Liver (tissue), 9 donors: Measurements from ENCODE around the gene PLEKHM2. TPM values are rescaled to one million over a fixed set of nuclear protein-coding genes. Genes with fewer than 3 reads are reported as not detected.
A peak's percentile ranks its signal among the peaks of the same experiment; 100 is the strongest.

Source experiments
- DNase-seq: peaks from one replicate; pipeline ENCODE4 v3.0.0-alpha.2; 2017; ENCODE audit warnings: low spot score
- H3K27ac ChIP-seq, 2 donors: one replicate each; pipeline ENCODE4 v1.7.0; 2013; ENCODE audit warnings: inconsistent platforms in 2 of 2, low read length in 2 of 2, control low read depth in 1 of 2, low read depth in 1 of 2, mild to moderate bottlenecking in 1 of 2
- H3K27me3 ChIP-seq, 4 donors: one replicate each; pipeline versions ENCODE4 v1.6.1 to v1.7.0; 2013; ENCODE audit warnings: low read length in 3 of 4, inconsistent platforms in 1 of 4, mild to moderate bottlenecking in 1 of 4, moderate library complexity in 1 of 4; ENCODE audit not compliant: control insufficient read depth in 4 of 4, insufficient read depth in 4 of 4
- H3K36me3 ChIP-seq, 4 donors: one replicate each; pipeline versions ENCODE4 v1.6.1 to v1.7.0; 2013; ENCODE audit warnings: low read length in 3 of 4, mild to moderate bottlenecking in 3 of 4, low read depth in 1 of 4, moderate library complexity in 1 of 4; ENCODE audit not compliant: control insufficient read depth in 4 of 4, insufficient read depth in 3 of 4
- H3K4me1 ChIP-seq, 4 donors: one replicate each; pipeline versions ENCODE4 v1.6.1 to v1.7.0; 2013; ENCODE audit warnings: low read length in 3 of 4, mild to moderate bottlenecking in 3 of 4, moderate library complexity in 1 of 4; ENCODE audit not compliant: control insufficient read depth in 4 of 4, insufficient read depth in 4 of 4
- H3K4me3 ChIP-seq, 3 donors: one replicate each; pipeline versions ENCODE4 v1.6.1 to v1.7.0; 2013; ENCODE audit warnings: low read length in 3 of 3, control low read depth in 1 of 3, low read depth in 1 of 3, mild to moderate bottlenecking in 1 of 3
- H3K9ac ChIP-seq, 2 donors: one replicate each; pipeline ENCODE4 v1.7.0; 2013; ENCODE audit warnings: low read length in 2 of 2, mild to moderate bottlenecking in 2 of 2, moderate library complexity in 2 of 2, control low read depth in 1 of 2, low read depth in 1 of 2
- H3K9me3 ChIP-seq, 4 donors: one replicate each; pipeline versions ENCODE4 v1.6.1 to v1.7.0; 2013; ENCODE audit warnings: low read length in 3 of 4; ENCODE audit not compliant: control insufficient read depth in 4 of 4
- EGR1 ChIP-seq, 2 donors: IDR thresholded peaks; 2 replicates each; pipeline ENCODE4 v1.6.1; 2016 to 2018; ENCODE audit warnings: antibody characterized with exemption in 2 of 2, low read depth in 2 of 2
- FOXA1 ChIP-seq: IDR thresholded peaks from 2 replicates; pipeline ENCODE4 v1.6.1; 2016; ENCODE audit warnings: antibody characterized with exemption
- FOXA2 ChIP-seq: IDR thresholded peaks from 2 replicates; pipeline ENCODE4 v1.6.1; 2016; ENCODE audit warnings: antibody characterized with exemption
- GABPA ChIP-seq, 2 donors: IDR thresholded peaks in 1 of 2; conservative IDR thresholded peaks in 1 of 2; 2 replicates each; pipeline ENCODE4 v1.6.1; 2016; ENCODE audit warnings: antibody characterized with exemption in 2 of 2, mild to moderate bottlenecking in 1 of 2, moderate library complexity in 1 of 2
- HNF4A ChIP-seq, 2 donors: conservative IDR thresholded peaks; 2 replicates each; pipeline ENCODE4 v1.6.1; 2016; ENCODE audit warnings: antibody characterized with exemption in 2 of 2, mild to moderate bottlenecking in 2 of 2
- HNF4G ChIP-seq: IDR thresholded peaks from 2 replicates; pipeline ENCODE4 v1.6.1; 2016; ENCODE audit warnings: antibody characterized with exemption
- JUND ChIP-seq, 2 donors: IDR thresholded peaks; 2 replicates each; pipeline ENCODE4 v1.6.1; 2016; ENCODE audit warnings: antibody characterized with exemption in 2 of 2
- NR2F2 ChIP-seq: IDR thresholded peaks from 2 replicates; pipeline ENCODE4 v1.6.1; 2016; ENCODE audit warnings: antibody characterized with exemption
- RAD21 ChIP-seq, 2 donors: IDR thresholded peaks; 2 replicates each; pipeline ENCODE4 v1.6.1; 2016; ENCODE audit warnings: antibody characterized with exemption in 2 of 2, mild to moderate bottlenecking in 2 of 2
- RXRA ChIP-seq, 2 donors: IDR thresholded peaks; 2 replicates each; pipeline ENCODE4 v1.6.1; 2017 to 2018; ENCODE audit warnings: antibody characterized with exemption in 2 of 2, mild to moderate bottlenecking in 1 of 2
- SP1 ChIP-seq: IDR thresholded peaks from 2 replicates; pipeline ENCODE4 v1.6.1; 2018; ENCODE audit warnings: antibody characterized with exemption, mild to moderate bottlenecking
- TAF1 ChIP-seq: conservative IDR thresholded peaks from 2 replicates; pipeline ENCODE4 v1.6.1; 2016; ENCODE audit warnings: antibody characterized with exemption, mild to moderate bottlenecking
- YY1 ChIP-seq: IDR thresholded peaks from 2 replicates; pipeline ENCODE4 v1.6.1; 2016; ENCODE audit warnings: antibody characterized with exemption, mild to moderate bottlenecking
- whole genome bisulfite sequencing: extraction: QIAGEN DNeasy Blood & Tissue Kit; methylation state at CpG from one replicate; pipeline ENCODE4 v1.1.7; 2013; 5-methylcytosine and 5-hydroxymethylcytosine counted together
- polyA plus RNA-seq, 2 donors: library from polyadenylated mRNA; stranded (reverse) in 1 of 2; unstranded in 1 of 2; fragments of 200-250 nt in 1 of 2; fragments of >200 nt in 1 of 2; fragmentation: Nextera tagmentation in 1 of 2; extraction: Ambion mirVana in 1 of 2; gene quantifications; one replicate each; pipeline versions ENCODE4 v1.2.1 to v1.2.3, GENCODE V29; 2013 to 2015
- total RNA-seq, 2 donors: library from RNA; depleted of rRNA; stranded (reverse); fragments of >200 nt; gene quantifications; one replicate each; pipeline ENCODE4 v1.2.3, GENCODE V29; 2014
- TF ChIP-seq, protein P1 (sequence below): IDR thresholded peaks from 2 replicates; pipeline ENCODE4 v1.6.1; 2016; ENCODE audit warnings: antibody characterized with exemption
- TF ChIP-seq, protein P2 (sequence below): IDR thresholded peaks from 2 replicates; pipeline ENCODE4 v1.6.1; 2016; ENCODE audit warnings: antibody characterized with exemption
- TF ChIP-seq, protein P3 (sequence below): IDR thresholded peaks from 2 replicates; pipeline ENCODE4 v1.6.1; 2016; ENCODE audit warnings: antibody characterized with exemption
- TF ChIP-seq, protein P4 (sequence below): fragments of 150-350 bp; IDR thresholded peaks from 2 replicates; pipeline ENCODE4 v1.5.1; 2017; ENCODE audit warnings: improper control_type of control experiment, low read depth, low read length; ENCODE audit not compliant: missing input control
- TF ChIP-seq, protein P5 (sequence below): IDR thresholded peaks from 2 replicates; pipeline ENCODE4 v1.6.1; 2016; ENCODE audit warnings: antibody characterized with exemption, mild to moderate bottlenecking
- donor health status: healthy.
- donor health status: healthy.
- donor health status: healthy.
- donor health status: healthy.
- donor health status: healthy.

Gene PLEKHM2
- total and polyA plus RNA-seq, 4 donors, result 4.1 to 22.6 (median 17.0) TPM

DNA sequence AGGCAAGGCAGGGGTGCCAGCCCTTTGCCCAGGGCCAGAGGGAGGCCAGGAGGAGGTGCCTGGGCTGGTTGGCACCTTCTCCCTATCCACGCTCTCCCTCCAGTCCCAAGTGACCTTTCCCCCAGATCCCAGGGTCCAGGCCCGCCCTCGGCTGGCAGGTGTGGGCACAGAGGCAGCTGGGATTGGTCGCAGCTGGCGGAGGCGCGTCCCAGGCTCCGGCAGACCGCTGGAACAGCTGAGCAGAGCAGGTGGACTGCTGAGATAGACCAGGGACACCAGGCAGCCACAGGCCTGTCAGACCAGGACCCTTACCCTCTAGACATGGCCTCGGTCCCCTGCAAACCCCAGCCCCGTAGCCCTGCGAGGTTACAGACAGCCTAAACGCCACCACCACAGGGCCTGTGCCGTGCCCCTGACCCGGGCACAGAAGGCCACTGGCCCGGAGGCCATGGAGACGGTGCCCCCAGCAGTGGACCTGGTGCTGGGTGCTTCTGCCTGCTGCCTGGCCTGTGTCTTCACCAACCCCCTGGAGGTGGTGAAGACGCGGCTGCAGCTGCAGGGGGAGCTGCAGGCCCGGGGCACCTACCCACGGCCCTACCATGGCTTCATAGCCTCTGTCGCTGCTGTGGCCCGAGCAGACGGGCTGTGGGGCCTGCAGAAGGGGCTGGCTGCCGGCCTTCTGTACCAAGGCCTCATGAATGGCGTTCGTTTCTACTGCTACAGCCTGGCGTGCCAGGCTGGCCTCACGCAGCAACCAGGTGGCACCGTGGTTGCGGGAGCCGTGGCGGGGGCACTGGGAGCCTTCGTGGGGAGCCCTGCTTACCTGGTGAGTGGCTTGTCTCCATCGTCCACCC lies 52.1 kb downstream of the PLEKHM2 start, which contains the start of gene SLC25A34:
Gene SLC25A34 (plus strand): TSS at position 221 of the 854 bp plus-strand sequence. CDS start 228 bp downstream, at position 449.
- TF ChIP-seq, protein P1, sequence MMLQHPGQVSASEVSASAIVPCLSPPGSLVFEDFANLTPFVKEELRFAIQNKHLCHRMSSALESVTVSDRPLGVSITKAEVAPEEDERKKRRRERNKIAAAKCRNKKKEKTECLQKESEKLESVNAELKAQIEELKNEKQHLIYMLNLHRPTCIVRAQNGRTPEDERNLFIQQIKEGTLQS, result no peak
- TF ChIP-seq, protein P2, sequence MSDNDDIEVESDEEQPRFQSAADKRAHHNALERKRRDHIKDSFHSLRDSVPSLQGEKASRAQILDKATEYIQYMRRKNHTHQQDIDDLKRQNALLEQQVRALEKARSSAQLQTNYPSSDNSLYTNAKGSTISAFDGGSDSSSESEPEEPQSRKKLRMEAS, result no peak
- TF ChIP-seq TAF1 (no peak), SP1 (peak; percentile 98), JUND (IDR thresholded peaks at IDR 0.05) (no peak), RXRA (IDR thresholded peaks at IDR 0.05) (peak; percentile 95 to 97), FOXA2 (peak; percentile 31), HNF4G (peak; percentile 79), EGR1 (IDR thresholded peaks at IDR 0.05; ENCODE audit: low read depth in 2 of 2) (no peak), YY1 (peak; percentile 46), RAD21 (IDR thresholded peaks at IDR 0.05) (peak in 1 of 2 donors; percentile 43), FOXA1 (peak; percentile 89), HNF4A (conservative IDR thresholded peaks at IDR 0.05) (peak; percentile 87 to 98), NR2F2 (peak; percentile 20), GABPA (IDR thresholded peaks at IDR 0.05 in 1 of 2, conservative IDR thresholded peaks at IDR 0.05 in 1 of 2) (no peak)
- TF ChIP-seq, protein P3, sequence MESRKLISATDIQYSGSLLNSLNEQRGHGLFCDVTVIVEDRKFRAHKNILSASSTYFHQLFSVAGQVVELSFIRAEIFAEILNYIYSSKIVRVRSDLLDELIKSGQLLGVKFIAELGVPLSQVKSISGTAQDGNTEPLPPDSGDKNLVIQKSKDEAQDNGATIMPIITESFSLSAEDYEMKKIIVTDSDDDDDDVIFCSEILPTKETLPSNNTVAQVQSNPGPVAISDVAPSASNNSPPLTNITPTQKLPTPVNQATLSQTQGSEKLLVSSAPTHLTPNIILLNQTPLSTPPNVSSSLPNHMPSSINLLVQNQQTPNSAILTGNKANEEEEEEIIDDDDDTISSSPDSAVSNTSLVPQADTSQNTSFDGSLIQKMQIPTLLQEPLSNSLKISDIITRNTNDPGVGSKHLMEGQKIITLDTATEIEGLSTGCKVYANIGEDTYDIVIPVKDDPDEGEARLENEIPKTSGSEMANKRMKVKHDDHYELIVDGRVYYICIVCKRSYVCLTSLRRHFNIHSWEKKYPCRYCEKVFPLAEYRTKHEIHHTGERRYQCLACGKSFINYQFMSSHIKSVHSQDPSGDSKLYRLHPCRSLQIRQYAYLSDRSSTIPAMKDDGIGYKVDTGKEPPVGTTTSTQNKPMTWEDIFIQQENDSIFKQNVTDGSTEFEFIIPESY, result no peak
- TF ChIP-seq, protein P4, sequence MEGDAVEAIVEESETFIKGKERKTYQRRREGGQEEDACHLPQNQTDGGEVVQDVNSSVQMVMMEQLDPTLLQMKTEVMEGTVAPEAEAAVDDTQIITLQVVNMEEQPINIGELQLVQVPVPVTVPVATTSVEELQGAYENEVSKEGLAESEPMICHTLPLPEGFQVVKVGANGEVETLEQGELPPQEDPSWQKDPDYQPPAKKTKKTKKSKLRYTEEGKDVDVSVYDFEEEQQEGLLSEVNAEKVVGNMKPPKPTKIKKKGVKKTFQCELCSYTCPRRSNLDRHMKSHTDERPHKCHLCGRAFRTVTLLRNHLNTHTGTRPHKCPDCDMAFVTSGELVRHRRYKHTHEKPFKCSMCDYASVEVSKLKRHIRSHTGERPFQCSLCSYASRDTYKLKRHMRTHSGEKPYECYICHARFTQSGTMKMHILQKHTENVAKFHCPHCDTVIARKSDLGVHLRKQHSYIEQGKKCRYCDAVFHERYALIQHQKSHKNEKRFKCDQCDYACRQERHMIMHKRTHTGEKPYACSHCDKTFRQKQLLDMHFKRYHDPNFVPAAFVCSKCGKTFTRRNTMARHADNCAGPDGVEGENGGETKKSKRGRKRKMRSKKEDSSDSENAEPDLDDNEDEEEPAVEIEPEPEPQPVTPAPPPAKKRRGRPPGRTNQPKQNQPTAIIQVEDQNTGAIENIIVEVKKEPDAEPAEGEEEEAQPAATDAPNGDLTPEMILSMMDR, result no peak
- TF ChIP-seq, protein P5, sequence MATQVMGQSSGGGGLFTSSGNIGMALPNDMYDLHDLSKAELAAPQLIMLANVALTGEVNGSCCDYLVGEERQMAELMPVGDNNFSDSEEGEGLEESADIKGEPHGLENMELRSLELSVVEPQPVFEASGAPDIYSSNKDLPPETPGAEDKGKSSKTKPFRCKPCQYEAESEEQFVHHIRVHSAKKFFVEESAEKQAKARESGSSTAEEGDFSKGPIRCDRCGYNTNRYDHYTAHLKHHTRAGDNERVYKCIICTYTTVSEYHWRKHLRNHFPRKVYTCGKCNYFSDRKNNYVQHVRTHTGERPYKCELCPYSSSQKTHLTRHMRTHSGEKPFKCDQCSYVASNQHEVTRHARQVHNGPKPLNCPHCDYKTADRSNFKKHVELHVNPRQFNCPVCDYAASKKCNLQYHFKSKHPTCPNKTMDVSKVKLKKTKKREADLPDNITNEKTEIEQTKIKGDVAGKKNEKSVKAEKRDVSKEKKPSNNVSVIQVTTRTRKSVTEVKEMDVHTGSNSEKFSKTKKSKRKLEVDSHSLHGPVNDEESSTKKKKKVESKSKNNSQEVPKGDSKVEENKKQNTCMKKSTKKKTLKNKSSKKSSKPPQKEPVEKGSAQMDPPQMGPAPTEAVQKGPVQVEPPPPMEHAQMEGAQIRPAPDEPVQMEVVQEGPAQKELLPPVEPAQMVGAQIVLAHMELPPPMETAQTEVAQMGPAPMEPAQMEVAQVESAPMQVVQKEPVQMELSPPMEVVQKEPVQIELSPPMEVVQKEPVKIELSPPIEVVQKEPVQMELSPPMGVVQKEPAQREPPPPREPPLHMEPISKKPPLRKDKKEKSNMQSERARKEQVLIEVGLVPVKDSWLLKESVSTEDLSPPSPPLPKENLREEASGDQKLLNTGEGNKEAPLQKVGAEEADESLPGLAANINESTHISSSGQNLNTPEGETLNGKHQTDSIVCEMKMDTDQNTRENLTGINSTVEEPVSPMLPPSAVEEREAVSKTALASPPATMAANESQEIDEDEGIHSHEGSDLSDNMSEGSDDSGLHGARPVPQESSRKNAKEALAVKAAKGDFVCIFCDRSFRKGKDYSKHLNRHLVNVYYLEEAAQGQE, result peak; percentile 46
- Histone ChIP-seq H3K9ac (no peak within 1 kb of the TSS), H3K9me3 (no peaks in the 10 kb centered on the region), H3K4me3 (peak within 1 kb of the TSS; percentile 5 to 54 (median 47)), H3K4me1 (peaks cover 17 to 39% (median 28%) of the 10 kb centered on the region in 4 donors), H3K27me3 (no peaks in the 10 kb centered on the region), H3K27ac (peak within 1 kb of the TSS; percentile 48 to 65), H3K36me3 (peaks cover 3 to 26% (median 9%) of the 10 kb centered on the region in 4 donors)
- peak; percentile 68 for DNase-seq
- WGBS, result 26% methylated on average over 35 of the region's 35 CpGs
